Measurements from ENCODE around the gene IFIT3.

The IFIT3 gene

DNA sequence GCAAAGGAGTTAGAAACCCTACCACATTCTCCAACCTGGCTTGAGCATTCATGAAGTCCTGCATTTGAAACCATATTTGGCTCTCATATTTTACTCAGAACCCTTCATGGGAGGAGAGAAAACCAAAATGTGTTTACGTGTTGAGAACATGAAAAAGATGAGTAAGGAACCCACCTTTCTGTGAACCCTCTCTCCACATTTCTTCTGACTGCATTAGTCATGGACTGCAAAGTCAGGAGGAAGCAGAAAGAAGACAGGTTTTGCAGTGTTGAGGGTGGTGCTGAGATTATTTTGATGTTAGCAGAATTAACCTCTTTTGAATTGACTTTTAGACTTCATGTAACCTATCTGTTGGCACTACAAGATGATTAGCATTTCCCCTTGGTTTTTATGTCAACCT, 55.0 kb downstream of the IFIT3 start:
- no peaks in the 10 kb centered on the region for H3K9me3 ChIP-seq (ENCODE audit: control insufficient read depth, insufficient read depth, low read depth, low read length)
- no peak overlapping the region for H3K4me3 ChIP-seq (ENCODE audit: low read depth, low read length)
- H3K4me1 ChIP-seq (ENCODE audit: control insufficient read depth, insufficient read depth, low read length) = no peaks in the 10 kb centered on the region
- ChIA-PET CTCF (no interaction called here), POLR2A (no interaction called here)
- no peak overlapping the region for H3K27ac ChIP-seq (ENCODE audit: extremely low read depth, low read depth, low read length)
- no peaks in the 10 kb centered on the region for H3K36me3 ChIP-seq (ENCODE audit: control insufficient read depth in 2 of 2, insufficient read depth in 1 of 2, low read length in 2 of 2)
- no peak for TF ChIP-seq PRDM1 (tag by site-specific recombination; IDR thresholded peaks at IDR 0.05)
- no peak for TF ChIP-seq ZFP41 (tag by site-specific recombination; IDR thresholded peaks at IDR 0.05; ENCODE audit: borderline replicate concordance)
- no peak for TF ChIP-seq ZEB2 (tag by site-specific recombination; IDR thresholded peaks at IDR 0.05)

DNA sequence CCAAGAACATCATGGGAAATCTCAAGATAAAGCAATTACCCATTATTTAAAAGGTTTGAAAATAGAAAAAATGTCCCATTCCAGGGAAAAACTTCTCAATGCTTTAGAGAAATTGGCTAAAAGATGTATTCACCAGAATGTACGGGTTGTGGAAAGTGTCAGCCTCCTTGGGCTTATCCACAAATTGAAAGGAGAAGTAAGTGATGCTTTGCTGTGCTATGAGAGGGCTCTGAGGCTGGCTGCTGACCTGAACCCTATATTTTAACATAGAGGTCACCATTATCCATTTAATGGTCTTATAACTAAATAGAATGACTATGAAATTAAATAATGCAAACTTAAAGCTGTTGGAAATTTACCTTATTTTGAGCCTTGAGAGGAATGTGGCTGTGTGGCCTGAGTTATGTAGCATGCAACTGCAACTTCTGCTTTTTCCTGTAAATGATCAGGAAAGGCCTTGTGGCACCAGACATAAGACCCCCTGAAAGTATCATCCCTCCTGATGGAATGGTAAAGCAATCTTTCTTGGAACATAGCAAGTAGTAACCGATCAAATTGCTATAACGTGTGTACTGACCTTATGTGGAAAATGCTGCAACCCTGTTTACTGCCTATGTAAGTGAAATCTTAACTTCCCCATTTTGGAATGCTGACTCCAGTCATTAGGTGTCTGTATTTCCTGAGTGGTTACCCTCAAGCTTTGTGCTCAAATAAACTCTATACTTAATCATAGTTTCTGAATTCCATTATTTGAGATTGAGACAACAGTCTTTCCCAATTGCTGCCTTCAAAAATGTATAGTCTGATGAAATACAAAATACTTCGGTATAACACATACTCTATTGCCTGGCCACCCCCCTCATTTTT, 56.9 kb downstream of the IFIT3 start:
- no peaks in the 10 kb centered on the region for H3K4me1 ChIP-seq (ENCODE audit: control insufficient read depth, insufficient read depth, low read length)
- H3K36me3 ChIP-seq (ENCODE audit: control insufficient read depth in 2 of 2, insufficient read depth in 1 of 2, low read length in 2 of 2) = no peaks in the 10 kb centered on the region
- H3K27ac ChIP-seq (ENCODE audit: extremely low read depth, low read depth, low read length) = no peak overlapping the region
- no peak overlapping the region for H3K4me3 ChIP-seq (ENCODE audit: low read depth, low read length)
- TF ChIP-seq ZNF155 (tag by site-specific recombination; IDR thresholded peaks at IDR 0.05) = no peak
- no peak for TF ChIP-seq ZNF175 (tag by site-specific recombination; IDR thresholded peaks at IDR 0.05)
- TF ChIP-seq ZNF426 (tag by site-specific recombination; IDR thresholded peaks at IDR 0.05) = no peak
- no peak for TF ChIP-seq ZNF404 (tag by site-specific recombination; IDR thresholded peaks at IDR 0.05)
- TF ChIP-seq, protein P1, sequence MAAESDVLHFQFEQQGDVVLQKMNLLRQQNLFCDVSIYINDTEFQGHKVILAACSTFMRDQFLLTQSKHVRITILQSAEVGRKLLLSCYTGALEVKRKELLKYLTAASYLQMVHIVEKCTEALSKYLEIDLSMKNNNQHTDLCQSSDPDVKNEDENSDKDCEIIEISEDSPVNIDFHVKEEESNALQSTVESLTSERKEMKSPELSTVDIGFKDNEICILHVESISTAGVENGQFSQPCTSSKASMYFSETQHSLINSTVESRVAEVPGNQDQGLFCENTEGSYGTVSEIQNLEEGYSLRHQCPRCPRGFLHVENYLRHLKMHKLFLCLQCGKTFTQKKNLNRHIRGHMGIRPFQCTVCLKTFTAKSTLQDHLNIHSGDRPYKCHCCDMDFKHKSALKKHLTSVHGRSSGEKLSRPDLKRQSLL (tag by site-specific recombination; IDR thresholded peaks at IDR 0.05) = no peak
- no peak for TF ChIP-seq GLI2 (tag by site-specific recombination; IDR thresholded peaks at IDR 0.05; ENCODE audit: borderline replicate concordance, low read depth)
- no peak for TF ChIP-seq MEIS1 (CRISPR knock-in tag; IDR thresholded peaks at IDR 0.05; ENCODE audit: borderline replicate concordance)
- no peak for TF ChIP-seq ZNF48 (tag by site-specific recombination; IDR thresholded peaks at IDR 0.05)
- no peak for TF ChIP-seq ZNF112 (tag by site-specific recombination; IDR thresholded peaks at IDR 0.05)
- TF ChIP-seq, protein P2, sequence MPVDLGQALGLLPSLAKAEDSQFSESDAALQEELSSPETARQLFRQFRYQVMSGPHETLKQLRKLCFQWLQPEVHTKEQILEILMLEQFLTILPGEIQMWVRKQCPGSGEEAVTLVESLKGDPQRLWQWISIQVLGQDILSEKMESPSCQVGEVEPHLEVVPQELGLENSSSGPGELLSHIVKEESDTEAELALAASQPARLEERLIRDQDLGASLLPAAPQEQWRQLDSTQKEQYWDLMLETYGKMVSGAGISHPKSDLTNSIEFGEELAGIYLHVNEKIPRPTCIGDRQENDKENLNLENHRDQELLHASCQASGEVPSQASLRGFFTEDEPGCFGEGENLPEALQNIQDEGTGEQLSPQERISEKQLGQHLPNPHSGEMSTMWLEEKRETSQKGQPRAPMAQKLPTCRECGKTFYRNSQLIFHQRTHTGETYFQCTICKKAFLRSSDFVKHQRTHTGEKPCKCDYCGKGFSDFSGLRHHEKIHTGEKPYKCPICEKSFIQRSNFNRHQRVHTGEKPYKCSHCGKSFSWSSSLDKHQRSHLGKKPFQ (tag by site-specific recombination; IDR thresholded peaks at IDR 0.05) = no peak
- no peak for TF ChIP-seq GLIS1 (tag by site-specific recombination; IDR thresholded peaks at IDR 0.05)
- no peak for TF ChIP-seq ZNF768 (tag by site-specific recombination; IDR thresholded peaks at IDR 0.05)
- TF ChIP-seq, protein P3, sequence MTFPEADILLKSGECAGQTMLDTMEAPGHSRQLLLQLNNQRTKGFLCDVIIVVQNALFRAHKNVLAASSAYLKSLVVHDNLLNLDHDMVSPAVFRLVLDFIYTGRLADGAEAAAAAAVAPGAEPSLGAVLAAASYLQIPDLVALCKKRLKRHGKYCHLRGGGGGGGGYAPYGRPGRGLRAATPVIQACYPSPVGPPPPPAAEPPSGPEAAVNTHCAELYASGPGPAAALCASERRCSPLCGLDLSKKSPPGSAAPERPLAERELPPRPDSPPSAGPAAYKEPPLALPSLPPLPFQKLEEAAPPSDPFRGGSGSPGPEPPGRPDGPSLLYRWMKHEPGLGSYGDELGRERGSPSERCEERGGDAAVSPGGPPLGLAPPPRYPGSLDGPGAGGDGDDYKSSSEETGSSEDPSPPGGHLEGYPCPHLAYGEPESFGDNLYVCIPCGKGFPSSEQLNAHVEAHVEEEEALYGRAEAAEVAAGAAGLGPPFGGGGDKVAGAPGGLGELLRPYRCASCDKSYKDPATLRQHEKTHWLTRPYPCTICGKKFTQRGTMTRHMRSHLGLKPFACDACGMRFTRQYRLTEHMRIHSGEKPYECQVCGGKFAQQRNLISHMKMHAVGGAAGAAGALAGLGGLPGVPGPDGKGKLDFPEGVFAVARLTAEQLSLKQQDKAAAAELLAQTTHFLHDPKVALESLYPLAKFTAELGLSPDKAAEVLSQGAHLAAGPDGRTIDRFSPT (tag by site-specific recombination; IDR thresholded peaks at IDR 0.05) = no peak
- TF ChIP-seq, protein P4, sequence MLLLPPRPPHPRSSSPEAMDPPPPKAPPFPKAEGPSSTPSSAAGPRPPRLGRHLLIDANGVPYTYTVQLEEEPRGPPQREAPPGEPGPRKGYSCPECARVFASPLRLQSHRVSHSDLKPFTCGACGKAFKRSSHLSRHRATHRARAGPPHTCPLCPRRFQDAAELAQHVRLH (tag by site-specific recombination; IDR thresholded peaks at IDR 0.05) = no peak
- no peak for TF ChIP-seq KLF1 (tag by site-specific recombination; IDR thresholded peaks at IDR 0.05)
- TF ChIP-seq, protein P5, sequence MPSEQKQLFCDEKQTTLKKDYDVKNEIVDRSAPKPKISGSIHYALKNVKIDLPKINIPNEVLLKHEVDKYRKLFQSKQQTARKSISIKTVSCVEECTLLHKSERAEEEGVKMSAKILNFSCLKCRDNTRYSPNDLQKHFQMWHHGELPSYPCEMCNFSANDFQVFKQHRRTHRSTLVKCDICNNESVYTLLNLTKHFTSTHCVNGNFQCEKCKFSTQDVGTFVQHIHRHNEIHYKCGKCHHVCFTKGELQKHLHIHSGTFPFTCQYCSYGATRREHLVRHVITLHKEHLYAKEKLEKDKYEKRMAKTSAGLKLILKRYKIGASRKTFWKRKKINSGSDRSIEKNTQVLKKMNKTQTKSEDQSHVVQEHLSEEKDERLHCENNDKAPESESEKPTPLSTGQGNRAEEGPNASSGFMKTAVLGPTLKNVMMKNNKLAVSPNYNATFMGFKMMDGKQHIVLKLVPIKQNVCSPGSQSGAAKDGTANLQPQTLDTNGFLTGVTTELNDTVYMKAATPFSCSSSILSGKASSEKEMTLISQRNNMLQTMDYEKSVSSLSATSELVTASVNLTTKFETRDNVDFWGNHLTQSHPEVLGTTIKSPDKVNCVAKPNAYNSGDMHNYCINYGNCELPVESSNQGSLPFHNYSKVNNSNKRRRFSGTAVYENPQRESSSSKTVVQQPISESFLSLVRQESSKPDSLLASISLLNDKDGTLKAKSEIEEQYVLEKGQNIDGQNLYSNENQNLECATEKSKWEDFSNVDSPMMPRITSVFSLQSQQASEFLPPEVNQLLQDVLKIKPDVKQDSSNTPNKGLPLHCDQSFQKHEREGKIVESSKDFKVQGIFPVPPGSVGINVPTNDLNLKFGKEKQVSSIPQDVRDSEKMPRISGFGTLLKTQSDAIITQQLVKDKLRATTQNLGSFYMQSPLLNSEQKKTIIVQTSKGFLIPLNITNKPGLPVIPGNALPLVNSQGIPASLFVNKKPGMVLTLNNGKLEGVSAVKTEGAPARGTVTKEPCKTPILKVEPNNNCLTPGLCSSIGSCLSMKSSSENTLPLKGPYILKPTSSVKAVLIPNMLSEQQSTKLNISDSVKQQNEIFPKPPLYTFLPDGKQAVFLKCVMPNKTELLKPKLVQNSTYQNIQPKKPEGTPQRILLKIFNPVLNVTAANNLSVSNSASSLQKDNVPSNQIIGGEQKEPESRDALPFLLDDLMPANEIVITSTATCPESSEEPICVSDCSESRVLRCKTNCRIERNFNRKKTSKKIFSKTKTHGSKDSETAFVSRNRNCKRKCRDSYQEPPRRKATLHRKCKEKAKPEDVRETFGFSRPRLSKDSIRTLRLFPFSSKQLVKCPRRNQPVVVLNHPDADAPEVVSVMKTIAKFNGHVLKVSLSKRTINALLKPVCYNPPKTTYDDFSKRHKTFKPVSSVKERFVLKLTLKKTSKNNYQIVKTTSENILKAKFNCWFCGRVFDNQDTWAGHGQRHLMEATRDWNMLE (tag by site-specific recombination; conservative IDR thresholded peaks at IDR 0.05; ENCODE audit: low read depth) = no peak
- ChIA-PET POLR2A (no interaction called here), CTCF (interaction anchor here (0.5 to 0.9 kb wide), 3 partner anchors 11 to 450 kb away, joined by 3 to 4 read pairs (median 3); no protein-coding TSS in a partner anchor)
- H3K9me3 ChIP-seq (ENCODE audit: control insufficient read depth, insufficient read depth, low read depth, low read length) = no peaks in the 10 kb centered on the region
